Hematopoietic multipotent progenitor cell treated with erythropoietin and hydrocortisone succinate and interleukin-3 and kit ligand, for 4 days (in vitro differentiated cells): ENCODE data around the gene GNG13.
"Not testable (repeated sequence)": the region's sequence is repeated elsewhere in the genome, so short reads cannot be mapped to it uniquely, and the experiment has no call there.

Experiments
- DNase-seq: peaks from one replicate; pipeline ENCODE4 v3.0.0-alpha.2; 2015

The GNG13 gene

GRCh38 chr16:760545-761343 is 39.8 kb downstream of the GNG13 start, which contains the start of gene MSLN:
MSLN (plus strand) TSS chr16:760734; CDS start chr16:762681, 1,947 bp downstream.
- no peak for DNase-seq

DNA sequence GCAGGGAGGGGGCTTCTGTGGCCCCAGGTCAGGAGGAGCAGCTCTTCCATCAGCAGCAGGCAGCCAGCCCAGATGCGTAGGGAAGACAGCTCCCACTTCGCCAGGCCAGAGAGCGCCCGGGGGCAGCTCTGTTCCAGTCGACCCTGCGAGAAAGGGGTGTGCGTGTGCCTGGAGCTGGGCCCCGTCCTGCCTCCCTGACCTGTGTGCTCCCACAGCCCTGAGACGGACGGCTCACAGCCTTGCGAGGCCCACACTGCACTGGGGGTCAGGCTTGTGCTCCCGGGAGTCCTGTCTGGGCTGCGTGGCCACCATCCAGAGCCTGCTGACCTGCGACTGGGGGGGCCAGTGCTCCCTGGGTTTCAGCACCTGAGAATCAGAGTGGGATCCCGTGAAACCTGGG is 40.5 kb downstream of the GNG13 start:
- DNase-seq, result no peak

GRCh38 chr16:759110-759910 is 41.2 kb downstream of the GNG13 start:
- no peak for DNase-seq

DNA sequence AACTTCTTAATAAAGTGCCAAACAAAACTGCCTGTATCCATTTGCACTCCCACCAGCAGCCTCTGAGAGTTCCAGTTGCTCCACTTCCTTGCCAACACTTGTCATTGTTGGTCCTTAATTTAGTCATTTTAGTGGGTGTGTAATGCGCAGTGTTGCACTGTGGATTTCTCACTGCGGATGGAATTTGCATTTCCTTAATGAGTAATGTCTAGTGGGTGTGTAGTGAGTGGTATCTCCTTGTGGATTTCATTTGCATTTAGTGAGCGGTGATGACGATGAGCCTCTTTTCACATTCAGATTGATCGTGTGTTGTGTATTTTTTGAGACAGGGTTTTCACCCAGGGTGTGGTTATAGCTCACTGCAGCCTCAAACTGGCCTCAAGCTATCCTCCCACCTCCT is 44.1 kb downstream of the GNG13 start:
- no peak for DNase-seq

DNA sequence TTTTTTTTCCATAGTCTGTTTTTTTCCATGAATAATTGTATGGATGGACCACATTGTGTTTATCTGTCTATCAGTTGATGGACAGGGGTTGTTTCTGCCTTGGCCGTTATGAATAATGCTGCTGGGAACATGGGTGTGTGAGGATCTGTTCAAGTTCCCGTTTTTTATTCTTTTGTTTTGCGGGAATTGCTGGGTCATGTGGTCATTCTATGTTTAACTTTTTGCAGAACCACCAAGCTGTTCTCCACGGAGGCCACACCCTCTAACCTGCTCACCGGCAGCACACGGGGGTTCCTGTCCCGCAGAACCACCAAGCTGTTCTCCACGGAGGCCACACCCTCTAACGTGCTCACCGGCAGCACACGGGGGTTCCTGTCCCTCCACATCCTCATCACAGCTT is 45.9 kb downstream of the GNG13 start:
- peak; percentile 49 for DNase-seq

GRCh38 chr16:754121-754607 is 46.4 kb downstream of the GNG13 start:
- not testable (repeated sequence) for DNase-seq

DNA sequence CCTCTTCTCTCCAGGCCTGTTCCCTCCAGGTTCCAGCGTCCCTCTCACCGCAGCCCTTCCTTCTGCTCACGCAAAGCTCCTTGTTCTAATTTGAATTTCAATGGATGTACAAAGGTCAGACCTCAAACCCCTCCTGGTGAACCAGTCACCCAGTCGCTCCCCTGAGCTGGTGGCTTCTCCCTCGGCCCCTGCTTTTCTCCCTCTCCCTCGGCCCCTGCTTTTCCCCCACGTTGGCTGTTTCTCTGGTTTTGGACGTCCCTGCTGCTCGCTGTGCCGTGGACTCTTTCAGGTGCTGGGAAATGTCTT is 48.6 kb downstream of the GNG13 start:
- DNase-seq, result no peak

- no peak for DNase-seq
Measured at GRCh38 chr16:751152-752006, 49.2 kb downstream of the GNG13 start.

DNA sequence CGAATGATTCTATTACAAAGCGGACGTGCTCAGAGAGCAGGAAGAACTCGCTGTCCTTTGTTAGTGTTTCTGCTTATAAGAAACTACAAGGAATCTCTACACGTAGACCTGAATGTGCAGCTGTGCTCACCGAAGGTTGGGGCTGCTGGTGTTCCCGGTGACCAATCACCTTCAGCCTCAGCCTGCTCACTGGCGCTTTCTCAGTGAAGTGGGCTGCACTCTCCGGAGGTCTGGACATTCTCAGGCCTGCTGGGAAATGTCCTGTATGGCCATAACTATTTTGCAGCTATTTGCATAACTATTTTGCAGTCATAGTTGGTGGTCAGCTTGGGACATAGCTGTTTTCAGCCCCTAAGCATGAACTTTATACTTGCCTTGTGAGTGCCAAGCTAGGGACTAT is 50.0 kb downstream of the GNG13 start:
- DNase-seq, result no peak

GRCh38 chr16:749010-749409 is 51.5 kb downstream of the GNG13 start:
- no peak for DNase-seq
